ENCODE results near the gene GNAI2.

DNA sequence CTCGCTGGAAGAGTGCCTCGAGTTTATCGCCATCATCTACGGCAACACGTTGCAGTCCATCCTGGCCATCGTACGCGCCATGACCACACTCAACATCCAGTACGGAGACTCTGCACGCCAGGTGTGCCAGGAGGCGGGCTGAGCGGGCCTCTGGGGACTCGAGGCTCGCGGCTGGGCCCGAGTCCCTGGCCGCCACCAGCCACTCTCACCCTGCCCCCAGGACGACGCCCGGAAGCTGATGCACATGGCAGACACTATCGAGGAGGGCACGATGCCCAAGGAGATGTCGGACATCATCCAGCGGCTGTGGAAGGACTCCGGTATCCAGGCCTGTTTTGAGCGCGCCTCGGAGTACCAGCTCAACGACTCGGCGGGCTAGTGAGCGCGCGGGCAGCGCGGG is 42.7 kb upstream of the GNAI2 start:
- TF ChIP-seq, protein P1, sequence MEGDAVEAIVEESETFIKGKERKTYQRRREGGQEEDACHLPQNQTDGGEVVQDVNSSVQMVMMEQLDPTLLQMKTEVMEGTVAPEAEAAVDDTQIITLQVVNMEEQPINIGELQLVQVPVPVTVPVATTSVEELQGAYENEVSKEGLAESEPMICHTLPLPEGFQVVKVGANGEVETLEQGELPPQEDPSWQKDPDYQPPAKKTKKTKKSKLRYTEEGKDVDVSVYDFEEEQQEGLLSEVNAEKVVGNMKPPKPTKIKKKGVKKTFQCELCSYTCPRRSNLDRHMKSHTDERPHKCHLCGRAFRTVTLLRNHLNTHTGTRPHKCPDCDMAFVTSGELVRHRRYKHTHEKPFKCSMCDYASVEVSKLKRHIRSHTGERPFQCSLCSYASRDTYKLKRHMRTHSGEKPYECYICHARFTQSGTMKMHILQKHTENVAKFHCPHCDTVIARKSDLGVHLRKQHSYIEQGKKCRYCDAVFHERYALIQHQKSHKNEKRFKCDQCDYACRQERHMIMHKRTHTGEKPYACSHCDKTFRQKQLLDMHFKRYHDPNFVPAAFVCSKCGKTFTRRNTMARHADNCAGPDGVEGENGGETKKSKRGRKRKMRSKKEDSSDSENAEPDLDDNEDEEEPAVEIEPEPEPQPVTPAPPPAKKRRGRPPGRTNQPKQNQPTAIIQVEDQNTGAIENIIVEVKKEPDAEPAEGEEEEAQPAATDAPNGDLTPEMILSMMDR (IDR thresholded peaks at IDR 0.05) = no peak
- no peak for TF ChIP-seq POLR2A (IDR thresholded peaks at IDR 0.05)

Data from Peyer's patch (tissue), 4 donors.